Liver (tissue), 9 donors: ENCODE data around the gene DZIP3. TPM values are rescaled to one million over a fixed set of nuclear protein-coding genes. Genes with fewer than 3 reads are reported as not detected.

Experiments
- DNase-seq: peaks from one replicate; pipeline ENCODE4 v3.0.0-alpha.2; 2017; ENCODE audit warnings: low spot score
- H3K27ac ChIP-seq, 2 donors: one replicate each; pipeline ENCODE4 v1.7.0; 2013; ENCODE audit warnings: inconsistent platforms in 2 of 2, low read length in 2 of 2, control low read depth in 1 of 2, low read depth in 1 of 2, mild to moderate bottlenecking in 1 of 2
- H3K27me3 ChIP-seq, 4 donors: one replicate each; pipeline versions ENCODE4 v1.6.1 to v1.7.0; 2013; ENCODE audit warnings: low read length in 3 of 4, inconsistent platforms in 1 of 4, mild to moderate bottlenecking in 1 of 4, moderate library complexity in 1 of 4; ENCODE audit not compliant: control insufficient read depth in 4 of 4, insufficient read depth in 4 of 4
- H3K36me3 ChIP-seq, 4 donors: one replicate each; pipeline versions ENCODE4 v1.6.1 to v1.7.0; 2013; ENCODE audit warnings: low read length in 3 of 4, mild to moderate bottlenecking in 3 of 4, low read depth in 1 of 4, moderate library complexity in 1 of 4; ENCODE audit not compliant: control insufficient read depth in 4 of 4, insufficient read depth in 3 of 4
- H3K4me1 ChIP-seq, 4 donors: one replicate each; pipeline versions ENCODE4 v1.6.1 to v1.7.0; 2013; ENCODE audit warnings: low read length in 3 of 4, mild to moderate bottlenecking in 3 of 4, moderate library complexity in 1 of 4; ENCODE audit not compliant: control insufficient read depth in 4 of 4, insufficient read depth in 4 of 4
- H3K4me3 ChIP-seq, 3 donors: one replicate each; pipeline versions ENCODE4 v1.6.1 to v1.7.0; 2013; ENCODE audit warnings: low read length in 3 of 3, control low read depth in 1 of 3, low read depth in 1 of 3, mild to moderate bottlenecking in 1 of 3
- H3K9ac ChIP-seq, 2 donors: one replicate each; pipeline ENCODE4 v1.7.0; 2013; ENCODE audit warnings: low read length in 2 of 2, mild to moderate bottlenecking in 2 of 2, moderate library complexity in 2 of 2, control low read depth in 1 of 2, low read depth in 1 of 2
- H3K9me3 ChIP-seq, 4 donors: one replicate each; pipeline versions ENCODE4 v1.6.1 to v1.7.0; 2013; ENCODE audit warnings: low read length in 3 of 4; ENCODE audit not compliant: control insufficient read depth in 4 of 4
- ATF3 ChIP-seq: IDR thresholded peaks from 2 replicates; pipeline ENCODE4 v1.6.1; 2016; ENCODE audit warnings: antibody characterized with exemption
- CTCF ChIP-seq: fragments of 150-350 bp; IDR thresholded peaks from 2 replicates; pipeline ENCODE4 v1.5.1; 2017; ENCODE audit warnings: improper control_type of control experiment, low read depth, low read length; ENCODE audit not compliant: missing input control
- EGR1 ChIP-seq, 2 donors: IDR thresholded peaks; 2 replicates each; pipeline ENCODE4 v1.6.1; 2016 to 2018; ENCODE audit warnings: antibody characterized with exemption in 2 of 2, low read depth in 2 of 2
- FOXA1 ChIP-seq: IDR thresholded peaks from 2 replicates; pipeline ENCODE4 v1.6.1; 2016; ENCODE audit warnings: antibody characterized with exemption
- FOXA2 ChIP-seq: IDR thresholded peaks from 2 replicates; pipeline ENCODE4 v1.6.1; 2016; ENCODE audit warnings: antibody characterized with exemption
- GABPA ChIP-seq, 2 donors: IDR thresholded peaks in 1 of 2; conservative IDR thresholded peaks in 1 of 2; 2 replicates each; pipeline ENCODE4 v1.6.1; 2016; ENCODE audit warnings: antibody characterized with exemption in 2 of 2, mild to moderate bottlenecking in 1 of 2, moderate library complexity in 1 of 2
- HNF4A ChIP-seq, 2 donors: conservative IDR thresholded peaks; 2 replicates each; pipeline ENCODE4 v1.6.1; 2016; ENCODE audit warnings: antibody characterized with exemption in 2 of 2, mild to moderate bottlenecking in 2 of 2
- HNF4G ChIP-seq: IDR thresholded peaks from 2 replicates; pipeline ENCODE4 v1.6.1; 2016; ENCODE audit warnings: antibody characterized with exemption
- JUND ChIP-seq, 2 donors: IDR thresholded peaks; 2 replicates each; pipeline ENCODE4 v1.6.1; 2016; ENCODE audit warnings: antibody characterized with exemption in 2 of 2
- MAX ChIP-seq: IDR thresholded peaks from 2 replicates; pipeline ENCODE4 v1.6.1; 2016; ENCODE audit warnings: antibody characterized with exemption
- NR2F2 ChIP-seq: IDR thresholded peaks from 2 replicates; pipeline ENCODE4 v1.6.1; 2016; ENCODE audit warnings: antibody characterized with exemption
- RAD21 ChIP-seq, 2 donors: IDR thresholded peaks; 2 replicates each; pipeline ENCODE4 v1.6.1; 2016; ENCODE audit warnings: antibody characterized with exemption in 2 of 2, mild to moderate bottlenecking in 2 of 2
- REST ChIP-seq: IDR thresholded peaks from 2 replicates; pipeline ENCODE4 v1.6.1; 2016; ENCODE audit warnings: antibody characterized with exemption, mild to moderate bottlenecking
- SP1 ChIP-seq: IDR thresholded peaks from 2 replicates; pipeline ENCODE4 v1.6.1; 2018; ENCODE audit warnings: antibody characterized with exemption, mild to moderate bottlenecking
- TAF1 ChIP-seq: conservative IDR thresholded peaks from 2 replicates; pipeline ENCODE4 v1.6.1; 2016; ENCODE audit warnings: antibody characterized with exemption, mild to moderate bottlenecking
- YY1 ChIP-seq: IDR thresholded peaks from 2 replicates; pipeline ENCODE4 v1.6.1; 2016; ENCODE audit warnings: antibody characterized with exemption, mild to moderate bottlenecking
- ZBTB33 ChIP-seq: IDR thresholded peaks from 2 replicates; pipeline ENCODE4 v1.6.1; 2016; ENCODE audit warnings: antibody characterized with exemption
- WGBS: extraction: QIAGEN DNeasy Blood & Tissue Kit; methylation state at CpG from one replicate; pipeline ENCODE4 v1.1.7; 2013; 5-methylcytosine and 5-hydroxymethylcytosine counted together
- polyA plus RNA-seq, 2 donors: library from polyadenylated mRNA; stranded (reverse) in 1 of 2; unstranded in 1 of 2; fragments of 200-250 nt in 1 of 2; fragments of >200 nt in 1 of 2; fragmentation: Nextera tagmentation in 1 of 2; extraction: Ambion mirVana in 1 of 2; gene quantifications; one replicate each; pipeline versions ENCODE4 v1.2.1 to v1.2.3, GENCODE V29; 2013 to 2015
- total RNA-seq, 2 donors: library from RNA; depleted of rRNA; stranded (reverse); fragments of >200 nt; gene quantifications; one replicate each; pipeline ENCODE4 v1.2.3, GENCODE V29; 2014
- donor health status: healthy.
- donor health status: healthy.
- donor health status: healthy.
- donor health status: healthy.
- donor health status: healthy.

Gene DZIP3
- total and polyA plus RNA-seq, 4 donors: 1.0 to 13.9 (median 2.7) TPM

- DNase-seq: no peak
- TF ChIP-seq FOXA2: no peak
- TF ChIP-seq SP1: no peak
- no peak for TF ChIP-seq GABPA (IDR thresholded peaks at IDR 0.05 in 1 of 2, conservative IDR thresholded peaks at IDR 0.05 in 1 of 2)
- no peak for TF ChIP-seq JUND (IDR thresholded peaks at IDR 0.05)
- no peak for TF ChIP-seq YY1
- TF ChIP-seq FOXA1: no peak
- TF ChIP-seq CTCF: no peak
- no peak for TF ChIP-seq TAF1
- no peak for TF ChIP-seq NR2F2
- TF ChIP-seq ATF3: no peak
- no peak for TF ChIP-seq RAD21 (IDR thresholded peaks at IDR 0.05)
- no peak for TF ChIP-seq HNF4G
- TF ChIP-seq HNF4A (conservative IDR thresholded peaks at IDR 0.05): no peak
- no peak for TF ChIP-seq MAX
- no peak for TF ChIP-seq ZBTB33
- TF ChIP-seq REST: no peak
These were observed 77.8 kb downstream of the DZIP3 start for GRCh38 chr3:108667312-108667711.

GRCh38 chr3:108669208-108669607, 79.7 kb downstream of the DZIP3 start:
- DNase-seq: no peak
- no peak for TF ChIP-seq TAF1
- TF ChIP-seq MAX: no peak
- TF ChIP-seq RAD21 (IDR thresholded peaks at IDR 0.05): no peak
- no peak for TF ChIP-seq ATF3
- TF ChIP-seq SP1: no peak
- no peak for TF ChIP-seq NR2F2
- no peak for TF ChIP-seq EGR1 (IDR thresholded peaks at IDR 0.05; ENCODE audit: low read depth in 2 of 2)
- TF ChIP-seq HNF4G: no peak
- no peak for TF ChIP-seq YY1
- no peak overlapping the region for H3K9ac ChIP-seq
- no peaks in the 10 kb centered on the region for H3K27me3 ChIP-seq
- H3K4me1 ChIP-seq: no peaks in the 10 kb centered on the region
- H3K4me3 ChIP-seq: no peak overlapping the region
- no peaks in the 10 kb centered on the region for H3K9me3 ChIP-seq
- no peaks in the 10 kb centered on the region for H3K36me3 ChIP-seq
- no peak overlapping the region for H3K27ac ChIP-seq

More at GRCh38 chr3:108667312-108667711, 77.8 kb downstream of the DZIP3 start:
- H3K4me1 ChIP-seq: no peaks in the 10 kb centered on the region
- no peaks in the 10 kb centered on the region for H3K9me3 ChIP-seq
- 0% methylated on average over 1 of the region's 1 CpG for WGBS
- no peaks in the 10 kb centered on the region for H3K36me3 ChIP-seq
- no peak overlapping the region for H3K27ac ChIP-seq
- no peak overlapping the region for H3K4me3 ChIP-seq
- H3K27me3 ChIP-seq: no peaks in the 10 kb centered on the region
- H3K9ac ChIP-seq: no peak overlapping the region
